Hepatocyte (in vitro differentiated cells): ENCODE measurements around the gene TRPV3. TPM values are rescaled to one million over a fixed set of nuclear protein-coding genes. Genes with fewer than 3 reads are reported as not detected.
"Not testable (repeated sequence)": the region's sequence is repeated elsewhere in the genome, so short reads cannot be mapped to it uniquely, and the experiment has no call there.

Source experiments
- DNase-seq: peaks from one replicate; pipeline ENCODE4 v3.0.0-alpha.2; 2016; ENCODE audit warnings: low spot score
- H2AFZ ChIP-seq: fragments of 200-600 bp; sonication (generic); 2 replicates; pipeline ENCODE4 v1.6.0; 2016; ENCODE audit warnings: antibody characterized with exemption, mild to moderate bottlenecking
- H3K27ac ChIP-seq: fragments of 200-600 bp; sonication (generic); 2 replicates; pipeline ENCODE4 v1.5.1; 2016; ENCODE audit warnings: mild to moderate bottlenecking
- H3K27me3 ChIP-seq: fragments of 200-600 bp; sonication (generic); 2 replicates; pipeline ENCODE4 v1.6.1; 2016
- H3K36me3 ChIP-seq: fragments of 200-600 bp; sonication (generic); replicated peaks from 2 replicates; pipeline ENCODE4 v1.5.1; 2016; ENCODE audit warnings: low read depth; ENCODE audit not compliant: insufficient read depth
- H3K4me1 ChIP-seq: fragments of 200-600 bp; sonication (generic); 2 replicates; pipeline ENCODE4 v1.5.1; 2016; ENCODE audit warnings: mild to moderate bottlenecking, moderate library complexity; ENCODE audit not compliant: insufficient read depth
- H3K4me2 ChIP-seq: fragments of 200-600 bp; sonication (generic); 2 replicates; pipeline ENCODE4 v1.6.0; 2016
- H3K4me3 ChIP-seq: fragments of 200-600 bp; sonication (generic); 2 replicates; pipeline ENCODE4 v1.5.1; 2016; ENCODE audit warnings: mild to moderate bottlenecking
- H3K79me2 ChIP-seq: fragments of 200-600 bp; sonication (generic); 2 replicates; pipeline ENCODE4 v1.6.0; 2017; ENCODE audit warnings: mild to moderate bottlenecking
- H3K9me2 ChIP-seq: fragments of 200-600 bp; sonication (generic); replicated peaks from 2 replicates; pipeline ENCODE4 v1.6.0; 2017; ENCODE audit warnings: mild to moderate bottlenecking; ENCODE audit not compliant: insufficient read depth
- H3K9me3 ChIP-seq: fragments of 200-600 bp; sonication (generic); 2 replicates; pipeline ENCODE4 v1.5.1; 2016; ENCODE audit warnings: low read depth, mild to moderate bottlenecking
- H4K20me1 ChIP-seq: fragments of 200-600 bp; sonication (generic); 2 replicates; pipeline ENCODE4 v1.6.0; 2016; ENCODE audit warnings: mild to moderate bottlenecking; ENCODE audit not compliant: insufficient read depth, poor library complexity, severe bottlenecking
- EZH2 ChIP-seq: fragments of 200-600 bp; sonication (generic); IDR thresholded peaks from 2 replicates; pipeline ENCODE4 v1.6.1; 2016; ENCODE audit warnings: antibody characterized with exemption, mild to moderate bottlenecking, borderline replicate concordance
- EZH2phosphoT487 ChIP-seq: fragments of 200-600 bp; sonication (generic); IDR thresholded peaks from one replicate; pipeline ENCODE4 v1.6.1; 2018; ENCODE audit warnings: antibody characterized with exemption, mild to moderate bottlenecking, low read depth, moderate library complexity; ENCODE audit not compliant: unreplicated experiment, severe bottlenecking
- WGBS: methylation state at CpG from one replicate; pipeline ENCODE4 v1.1.6; 2016; ENCODE audit warnings: low lambda C conversion rate; ENCODE audit errors: missing lambda C conversion rate; 5-methylcytosine and 5-hydroxymethylcytosine counted together
- polyA plus RNA-seq: library from polyadenylated mRNA; unstranded; fragments of >200 nt; fragmentation: Nextera tagmentation; extraction: Ambion mirVana; gene quantifications from 2 replicates; pipeline ENCODE4 v1.2.1, GENCODE V29; 2016
- total RNA-seq: library from RNA; depleted of rRNA; stranded (reverse); fragments of >200 nt; gene quantifications from 2 replicates; pipeline ENCODE4 v1.2.3, GENCODE V29; 2014
- TF ChIP-seq, protein P1 (sequence below): fragments of 200-600 bp; sonication (generic); IDR thresholded peaks from 2 replicates; pipeline ENCODE4 v1.5.1; 2016; ENCODE audit warnings: antibody characterized with exemption, mild to moderate bottlenecking; ENCODE audit not compliant: poor library complexity

The TRPV3 gene
- total and polyA plus RNA-seq, 2 experiments from 2014 or later, result 1.4 to 2.6 TPM

DNA sequence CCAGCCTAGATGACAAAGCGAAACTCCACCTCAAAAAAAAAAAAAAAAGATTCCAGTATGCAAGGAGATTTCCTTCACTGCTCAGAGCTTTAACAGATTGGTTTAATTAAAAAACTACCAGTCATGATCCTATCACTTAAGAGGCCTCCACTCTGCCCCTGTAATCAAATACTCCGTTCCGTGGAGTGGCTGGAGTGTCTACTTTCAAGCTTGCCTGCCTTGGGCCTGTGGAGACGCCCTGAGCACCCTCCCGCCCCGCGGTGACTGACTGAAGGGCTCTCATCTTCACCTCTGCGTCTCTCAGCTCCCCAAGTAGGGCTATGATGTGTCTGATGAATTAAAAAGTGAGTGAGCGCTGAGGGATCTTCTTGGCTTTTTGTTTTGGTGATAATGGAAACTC lies 25.3 kb upstream of the TRPV3 start:
- WGBS, result 88% methylated on average over 9 of the region's 9 CpGs
- no peaks in the 10 kb centered on the region for H3K79me2 ChIP-seq
- H4K20me1 ChIP-seq, result no peaks in the 10 kb centered on the region
- DNase-seq, result no peak
- no peaks in the 10 kb centered on the region for H3K9me3 ChIP-seq
- no peaks in the 10 kb centered on the region for H3K36me3 ChIP-seq
- no peak overlapping the region for H3K27ac ChIP-seq
- H3K4me2 ChIP-seq, result no peak overlapping the region
- H2AFZ ChIP-seq, result no peak overlapping the region
- H3K27me3 ChIP-seq, result no peaks in the 10 kb centered on the region
- no peaks in the 10 kb centered on the region for H3K9me2 ChIP-seq
- no peaks in the 10 kb centered on the region for H3K4me1 ChIP-seq
- no peak for TF ChIP-seq EZH2phosphoT487
- TF ChIP-seq, protein P1, sequence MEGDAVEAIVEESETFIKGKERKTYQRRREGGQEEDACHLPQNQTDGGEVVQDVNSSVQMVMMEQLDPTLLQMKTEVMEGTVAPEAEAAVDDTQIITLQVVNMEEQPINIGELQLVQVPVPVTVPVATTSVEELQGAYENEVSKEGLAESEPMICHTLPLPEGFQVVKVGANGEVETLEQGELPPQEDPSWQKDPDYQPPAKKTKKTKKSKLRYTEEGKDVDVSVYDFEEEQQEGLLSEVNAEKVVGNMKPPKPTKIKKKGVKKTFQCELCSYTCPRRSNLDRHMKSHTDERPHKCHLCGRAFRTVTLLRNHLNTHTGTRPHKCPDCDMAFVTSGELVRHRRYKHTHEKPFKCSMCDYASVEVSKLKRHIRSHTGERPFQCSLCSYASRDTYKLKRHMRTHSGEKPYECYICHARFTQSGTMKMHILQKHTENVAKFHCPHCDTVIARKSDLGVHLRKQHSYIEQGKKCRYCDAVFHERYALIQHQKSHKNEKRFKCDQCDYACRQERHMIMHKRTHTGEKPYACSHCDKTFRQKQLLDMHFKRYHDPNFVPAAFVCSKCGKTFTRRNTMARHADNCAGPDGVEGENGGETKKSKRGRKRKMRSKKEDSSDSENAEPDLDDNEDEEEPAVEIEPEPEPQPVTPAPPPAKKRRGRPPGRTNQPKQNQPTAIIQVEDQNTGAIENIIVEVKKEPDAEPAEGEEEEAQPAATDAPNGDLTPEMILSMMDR, result no peak
- no peak for TF ChIP-seq EZH2
- no peak overlapping the region for H3K4me3 ChIP-seq

DNA sequence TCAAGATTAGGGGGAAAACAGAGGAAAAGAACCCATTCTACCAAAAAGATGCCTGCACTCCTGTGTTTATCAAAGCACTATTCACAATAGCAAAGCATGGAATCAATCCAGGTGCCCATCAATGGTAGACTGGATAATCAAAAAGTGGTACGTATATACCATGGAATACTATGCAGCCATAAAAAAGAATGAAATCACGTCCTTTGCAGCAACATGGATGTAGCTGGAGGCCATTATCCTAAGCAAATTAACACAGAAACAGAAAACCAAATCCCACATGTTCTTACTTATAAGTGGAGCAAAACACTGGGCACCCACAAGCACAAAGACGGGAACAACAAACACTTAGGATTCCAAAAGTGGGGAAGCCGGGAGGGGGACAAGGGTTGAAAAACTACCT lies 21.1 kb upstream of the TRPV3 start:
- H3K4me1 ChIP-seq, H3K9me3 ChIP-seq, H3K79me2 ChIP-seq, H2AFZ ChIP-seq, H3K36me3 ChIP-seq, H3K9me2 ChIP-seq, H3K27ac ChIP-seq, H3K27me3 ChIP-seq, H3K4me2 ChIP-seq, H3K4me3 ChIP-seq, DNase-seq, H4K20me1 ChIP-seq: not testable (repeated sequence)
- 85% methylated on average over 4 of the region's 4 CpGs for WGBS

DNA sequence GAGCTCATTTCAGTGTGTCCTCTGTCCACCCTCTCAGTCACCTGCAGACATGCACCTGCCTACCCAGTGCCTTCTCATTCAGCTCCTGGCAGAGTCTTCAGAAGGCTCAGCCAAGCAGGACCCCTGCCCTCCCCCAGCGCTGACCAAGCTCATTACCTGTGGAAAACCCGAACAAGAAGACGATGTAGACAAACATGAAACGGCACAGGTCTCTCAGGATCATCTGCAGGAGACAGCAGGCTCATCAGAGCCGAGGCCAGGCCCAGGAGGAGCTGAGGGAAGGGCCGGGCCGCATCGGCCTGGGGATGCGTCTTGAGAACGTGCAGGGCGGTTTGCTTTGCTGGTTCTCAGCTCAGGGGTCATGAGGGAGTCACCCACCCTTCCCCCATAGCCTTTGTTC lies 19.4 kb upstream of the TRPV3 start:
- DNase-seq, result no peak
- Histone ChIP-seq H3K9me2 (no peaks in the 10 kb centered on the region), H2AFZ (no peak overlapping the region), H3K4me2 (no peak overlapping the region), H3K36me3 (no peaks in the 10 kb centered on the region), H3K4me3 (no peak overlapping the region), H3K27me3 (no peaks in the 10 kb centered on the region), H3K27ac (no peak overlapping the region), H4K20me1 (no peaks in the 10 kb centered on the region), H3K79me2 (no peaks in the 10 kb centered on the region), H3K9me3 (no peaks in the 10 kb centered on the region), H3K4me1 (no peaks in the 10 kb centered on the region)
- whole genome bisulfite sequencing, result 96% methylated on average over 11 of the region's 11 CpGs
- TF ChIP-seq, protein P1, result no peak
- TF ChIP-seq EZH2phosphoT487 (no peak), EZH2 (no peak)

DNA sequence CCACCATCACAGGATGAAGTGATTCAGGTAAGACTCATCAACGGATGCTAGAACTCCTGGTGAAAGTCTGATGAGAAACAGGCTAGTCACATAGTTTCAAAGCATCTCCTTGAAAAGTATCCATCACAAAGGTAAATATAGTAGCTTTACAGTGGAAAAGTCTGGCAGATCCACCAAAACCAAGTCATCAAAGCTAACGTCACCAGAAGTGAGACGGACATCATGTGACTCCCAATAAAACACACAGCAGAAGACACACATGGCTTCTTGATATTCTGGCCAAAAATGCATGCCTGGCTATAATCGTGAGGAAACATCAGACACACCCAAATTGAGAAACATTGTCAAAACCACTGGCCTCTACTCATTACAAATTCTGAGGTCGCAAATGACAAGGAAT lies 17.9 kb upstream of the TRPV3 start:
- DNase-seq, result no peak
- no peaks in the 10 kb centered on the region for H3K4me1 ChIP-seq
- no peak overlapping the region for H2AFZ ChIP-seq
- no peaks in the 10 kb centered on the region for H3K27me3 ChIP-seq
- no peaks in the 10 kb centered on the region for H3K9me3 ChIP-seq
- no peaks in the 10 kb centered on the region for H3K79me2 ChIP-seq
- no peaks in the 10 kb centered on the region for H4K20me1 ChIP-seq
- no peak overlapping the region for H3K27ac ChIP-seq
- no peak overlapping the region for H3K4me2 ChIP-seq
- no peak for TF ChIP-seq EZH2phosphoT487
- no peak for TF ChIP-seq EZH2
- TF ChIP-seq, protein P1, result no peak
- no peaks in the 10 kb centered on the region for H3K36me3 ChIP-seq
- 90% methylated on average over 5 of the region's 5 CpGs for WGBS
- H3K4me3 ChIP-seq, result no peak overlapping the region
- H3K9me2 ChIP-seq, result no peaks in the 10 kb centered on the region
